Lower leg skin (tissue), 4 donors: ENCODE measurements around the gene OR5AP2. TPM values are rescaled to one million over a fixed set of nuclear protein-coding genes. Genes with fewer than 3 reads are reported as not detected.
"Not testable (repeated sequence)": the region's sequence is repeated elsewhere in the genome, so short reads cannot be mapped to it uniquely, and the experiment has no call there.

ENCODE experiments used
- DNase-seq, 2 donors: peaks; one replicate each; pipeline ENCODE4 v3.0.0-alpha.2; 2019; ENCODE audit warnings: low spot score in 2 of 2
- H3K4me3 ChIP-seq: fragments of 200-600 bp; sonication (generic); 2 replicates; pipeline ENCODE4 v1.5.1; 2017; ENCODE audit warnings: mild to moderate bottlenecking, low read depth; ENCODE audit not compliant: poor library complexity, severe bottlenecking
- CTCF ChIP-seq, 3 donors: fragments of 450-650 bp; IDR thresholded peaks; one replicate each; pipeline ENCODE4 v1.5.1; 2016; ENCODE audit warnings: antibody characterized with exemption in 3 of 3, mild to moderate bottlenecking in 3 of 3, moderate library complexity in 2 of 3
- POLR2A ChIP-seq, 2 donors: fragments of 450-650 bp; IDR thresholded peaks; one replicate each; pipeline ENCODE4 v1.6.1; 2016 to 2017; ENCODE audit warnings: antibody characterized with exemption in 2 of 2, mild to moderate bottlenecking in 1 of 2, moderate library complexity in 1 of 2
- WGBS, 2 donors: methylation state at CpG; one replicate each; pipeline ENCODE4 v1.1.5; 2018; 5-methylcytosine and 5-hydroxymethylcytosine counted together
- intact Hi-C: fragments of 100-400 bp; cut with DNase I; formaldehyde crosslinking; loops from one replicate; pipeline ENCODE4 v1.15.0; 2023; ENCODE audit warnings: low total_unique reads
- total RNA-seq, 4 donors: library from RNA; depleted of rRNA; stranded (reverse); fragments of >200 nt; gene quantifications; one replicate each; pipeline ENCODE4 v1.1.0, GENCODE V29; 2016

Gene OR5AP2
- total RNA-seq, 4 donors from 2014 or later = not detected

DNA sequence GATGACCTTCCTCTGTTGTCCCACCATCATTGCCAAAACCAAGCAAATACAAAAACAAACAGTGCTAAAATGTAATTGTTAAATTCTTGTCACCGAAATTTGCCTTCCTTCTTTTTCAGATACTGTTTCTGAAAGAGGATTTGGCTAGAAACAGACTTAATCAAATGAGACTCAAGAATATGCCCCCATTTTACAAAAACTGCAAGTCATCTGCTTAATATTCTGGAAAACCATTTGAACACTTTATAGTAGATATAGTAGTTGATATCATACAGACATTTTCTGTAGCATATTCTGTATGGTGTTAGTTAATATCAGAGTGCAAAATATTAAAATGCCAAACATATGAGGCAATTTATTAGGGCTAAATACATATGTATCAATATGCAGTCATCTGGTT, 31.1 kb downstream of the OR5AP2 start:
- WGBS, 2 donors = 83 to 86% methylated on average over 1 of the region's 1 CpG
- DNase-seq = no peak
- no peak for TF ChIP-seq CTCF (IDR thresholded peaks at IDR 0.05)
- no peak for TF ChIP-seq POLR2A (IDR thresholded peaks at IDR 0.05)
- intact Hi-C loops = no loop called here
- H3K4me3 ChIP-seq = no peak overlapping the region

GRCh38 chr11:56592088-56592717, 50.0 kb downstream of the OR5AP2 start:
- H3K4me3 ChIP-seq, DNase-seq, intact Hi-C loops: not testable (repeated sequence)
- 82 to 92% methylated on average over 20 of the region's 20 CpGs for WGBS, 2 donors

Other genes with a start within 250 kb of the OR5AP2 start
- not detected for gene OR5AL1, start 229.7 kb downstream of the OR5AP2 start, total RNA-seq
- gene OR5M3, start 169.1 kb downstream of the OR5AP2 start, total RNA-seq = not detected
- not detected for gene OR5M8, start 151.1 kb downstream of the OR5AP2 start, total RNA-seq
- under 1 TPM in 1 of 4 donors, not detected in 3; 0.38 TPM for gene OR5M11, start 99.2 kb downstream of the OR5AP2 start, total RNA-seq
- gene OR5M10, start 64.7 kb downstream of the OR5AP2 start, total RNA-seq = not detected
- not detected for gene OR5M1, start 27.6 kb downstream of the OR5AP2 start, total RNA-seq
- not detected for gene OR5AR1, start 21.2 kb upstream of the OR5AP2 start, total RNA-seq
- not detected for gene OR9G1, start 56.7 kb upstream of the OR5AP2 start, total RNA-seq
- not detected for gene OR9G4, start 106.3 kb upstream of the OR5AP2 start, total RNA-seq